Islet precursor cell (in vitro differentiated cells): Measurements from ENCODE around the gene STX2.
"Not testable (repeated sequence)": the region's sequence is repeated elsewhere in the genome, so short reads cannot be mapped to it uniquely, and the experiment has no call there.

Experiments used
- DNase-seq: peaks from one replicate; pipeline ENCODE4 v3.0.0-alpha.2; 2018

STX2 gene

GRCh38 chr12:130868412-130868811, 29.4 kb upstream of the STX2 start:
- no peak for DNase-seq

GRCh38 chr12:130863298-130863697, 24.2 kb upstream of the STX2 start:
- DNase-seq = no peak

- DNase-seq = not testable (repeated sequence)
Observed at GRCh38 chr12:130862771-130863170, 23.7 kb upstream of the STX2 start.

GRCh38 chr12:130862161-130862560, 23.1 kb upstream of the STX2 start:
- no peak for DNase-seq

- DNase-seq = no peak
Observed at GRCh38 chr12:130860311-130860710, 21.3 kb upstream of the STX2 start.

- DNase-seq = peak; percentile 76
Observed at GRCh38 chr12:130859161-130859560, 20.1 kb upstream of the STX2 start.

GRCh38 chr12:130858084-130858483, 19.0 kb upstream of the STX2 start:
- DNase-seq = peak; percentile 40

- DNase-seq = peak; percentile 10
Observed at GRCh38 chr12:130856088-130856487, 17.0 kb upstream of the STX2 start.

GRCh38 chr12:130850418-130851021, 11.5 kb upstream of the STX2 start:
- DNase-seq = peak; percentile 51

- DNase-seq = peak; percentile 84
Observed at GRCh38 chr12:130849561-130850417, 10.7 kb upstream of the STX2 start.

- not testable (repeated sequence) for DNase-seq
Observed at GRCh38 chr12:130848785-130849305, 9.8 kb upstream of the STX2 start.

- DNase-seq = not testable (repeated sequence)
Observed at GRCh38 chr12:130848105-130848504, 9.1 kb upstream of the STX2 start.

GRCh38 chr12:130847112-130847511, 8.1 kb upstream of the STX2 start:
- no peak for DNase-seq

- DNase-seq = no peak
Observed at GRCh38 chr12:130846369-130846768, 7.3 kb upstream of the STX2 start.

- peak; percentile 45 for DNase-seq
Observed at GRCh38 chr12:130839770-130840404, 837 bp upstream of the STX2 start.

GRCh38 chr12:130838284-130838950, 633 bp downstream of the STX2 start:
- peak; percentile 79 for DNase-seq

GRCh38 chr12:130835436-130835835, 3.6 kb downstream of the STX2 start:
- DNase-seq = peak; percentile 34

- DNase-seq = peak; percentile 40
Observed at GRCh38 chr12:130835011-130835410, 4.0 kb downstream of the STX2 start.

- DNase-seq = peak; percentile 58
Observed at GRCh38 chr12:130832561-130833209, 6.4 kb downstream of the STX2 start.

GRCh38 chr12:130831876-130832405, 7.1 kb downstream of the STX2 start:
- DNase-seq = peak; percentile 43

GRCh38 chr12:130831246-130831645, 7.8 kb downstream of the STX2 start:
- peak; percentile 30 for DNase-seq

- peak; percentile 49 for DNase-seq
Observed at GRCh38 chr12:130830246-130830551, 8.9 kb downstream of the STX2 start.
